SK-N-SH treated with all-trans-retinoic acid at 6 μM for 48 hours (cell line): ENCODE data around the gene PON3.

ENCODE experiments used
- ARNTL ChIP-seq: fragments of 450-650 bp; formaldehyde crosslinking; IDR thresholded peaks from 2 replicates; pipeline ENCODE4 v1.5.0; 2020; ENCODE audit warnings: low read depth, mild to moderate bottlenecking, moderate library complexity, borderline replicate concordance
- ZC3H10 ChIP-seq: fragments of 250-450 bp; sonication (Bioruptor Pico); IDR thresholded peaks from 2 replicates; pipeline ENCODE4 v1.5.1; 2021; ENCODE audit warnings: mild to moderate bottlenecking, moderate library complexity
- ZFP3 ChIP-seq: fragments of 250-450 bp; sonication (Bioruptor Pico); IDR thresholded peaks from 2 replicates; pipeline ENCODE4 v1.5.0; 2020; ENCODE audit warnings: mild to moderate bottlenecking, moderate library complexity
- TF ChIP-seq, protein P1 (sequence below): fragments of 250-450 bp; sonication (Bioruptor Pico); IDR thresholded peaks from 2 replicates; pipeline ENCODE4 v1.5.1; 2020; ENCODE audit warnings: low read depth, mild to moderate bottlenecking, moderate library complexity

DNA sequence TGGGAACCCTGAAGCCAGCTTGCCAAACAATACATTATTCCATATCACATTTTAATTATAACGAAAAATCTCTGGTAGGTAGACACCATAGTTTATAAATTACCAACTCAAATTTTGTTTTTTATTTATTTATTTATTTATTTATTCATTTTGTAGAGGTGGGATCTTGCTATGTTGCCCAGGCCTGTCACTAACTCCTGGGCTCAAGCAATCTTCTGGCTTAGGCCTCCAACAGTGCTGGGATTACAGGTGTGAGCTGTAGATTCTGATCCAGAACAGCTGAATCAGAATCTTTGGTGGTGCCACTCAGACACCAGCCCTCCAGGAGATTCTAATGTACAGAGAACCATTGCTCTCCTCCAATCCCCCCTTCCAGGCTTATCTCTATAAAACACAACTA is 37.0 kb upstream of the PON3 start:
- TF ChIP-seq ZFP3, result no peak
- TF ChIP-seq ZC3H10 (CRISPR knock-in tag), result no peak
- TF ChIP-seq ARNTL (CRISPR knock-in tag), result no peak
- TF ChIP-seq, protein P1, sequence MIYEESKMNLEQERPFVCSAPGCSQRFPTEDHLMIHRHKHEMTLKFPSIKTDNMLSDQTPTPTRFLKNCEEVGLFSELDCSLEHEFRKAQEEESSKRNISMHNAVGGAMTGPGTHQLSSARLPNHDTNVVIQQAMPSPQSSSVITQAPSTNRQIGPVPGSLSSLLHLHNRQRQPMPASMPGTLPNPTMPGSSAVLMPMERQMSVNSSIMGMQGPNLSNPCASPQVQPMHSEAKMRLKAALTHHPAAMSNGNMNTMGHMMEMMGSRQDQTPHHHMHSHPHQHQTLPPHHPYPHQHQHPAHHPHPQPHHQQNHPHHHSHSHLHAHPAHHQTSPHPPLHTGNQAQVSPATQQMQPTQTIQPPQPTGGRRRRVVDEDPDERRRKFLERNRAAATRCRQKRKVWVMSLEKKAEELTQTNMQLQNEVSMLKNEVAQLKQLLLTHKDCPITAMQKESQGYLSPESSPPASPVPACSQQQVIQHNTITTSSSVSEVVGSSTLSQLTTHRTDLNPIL (CRISPR knock-in tag), result no peak
